Panc1 (cell line): Measurements from ENCODE around the gene OTOGL. TPM values are rescaled to one million over a fixed set of nuclear protein-coding genes. Genes with fewer than 3 reads are reported as not detected.

Experiments
- ATAC-seq: fragments of 200-7000 bp; cut with Tn5 transposase; 2 replicates; pipeline ENCODE4 v1.9.1; 2020; ENCODE audit warnings: mild to moderate bottlenecking, moderate library complexity
- BruUV-seq: library from RNA; stranded (reverse); fragments of 400-500 nt; replicated peaks from 2 replicates; lab custom pipeline; 2021; lab: Mats Ljungman, UMichigan
- CTCF ChIA-PET: fragments of 300-600 bp; sonication (Branson Sonifier 250); formaldehyde crosslinking; loops from one replicate; lab custom pipeline; 2022; ENCODE audit warnings: antibody characterized with exemption; lab: Charles Lee
- POLR2A ChIA-PET: fragments of 300-600 bp; sonication (Branson Sonifier 250); formaldehyde crosslinking; loops from one replicate; lab custom pipeline; 2022; ENCODE audit warnings: antibody characterized with exemption; lab: Charles Lee
- DNase-seq: peaks from one replicate; pipeline ENCODE4 v3.0.0-alpha.2; 2010; ENCODE audit warnings: low read depth, low spot score
- H3K27ac ChIP-seq: 2 replicates; pipeline ENCODE4 v1.5.1; 2011; ENCODE audit warnings: mild to moderate bottlenecking, low read length, inconsistent platforms
- H3K27me3 ChIP-seq: fragments of 200-500 bp; sonication (Bioruptor generic); 2 replicates; pipeline ENCODE4 v1.6.0; 2014; ENCODE audit warnings: low read length, inconsistent platforms; ENCODE audit not compliant: control insufficient read depth, insufficient read depth
- H3K36me3 ChIP-seq: fragments of 200-500 bp; sonication (Bioruptor generic); 2 replicates; pipeline ENCODE4 v1.5.1; 2014; ENCODE audit warnings: inconsistent platforms, mild to moderate bottlenecking, low read length, moderate library complexity; ENCODE audit not compliant: control insufficient read depth, insufficient read depth
- H3K4me1 ChIP-seq: 2 replicates; pipeline ENCODE4 v1.5.1; 2011; ENCODE audit warnings: inconsistent platforms, mild to moderate bottlenecking, low read length, moderate library complexity; ENCODE audit not compliant: control insufficient read depth, insufficient read depth
- H3K4me3 ChIP-seq, 2 experiments: 2 replicates each; pipeline ENCODE4 v1.5.1; 2011 to 2012; ENCODE audit warnings: low read depth in 2 of 2, low read length in 2 of 2, mild to moderate bottlenecking in 2 of 2, inconsistent platforms in 1 of 2, moderate library complexity in 1 of 2
- H3K9me3 ChIP-seq: fragments of 200-500 bp; sonication (Bioruptor generic); 2 replicates; pipeline ENCODE4 v1.5.1; 2014; ENCODE audit warnings: low read depth, mild to moderate bottlenecking, inconsistent platforms, low read length, moderate library complexity; ENCODE audit not compliant: control insufficient read depth, insufficient read depth
- POLR2AphosphoS5 ChIP-seq: IDR thresholded peaks from 2 replicates; pipeline ENCODE4 v1.6.1; 2012; ENCODE audit warnings: mild to moderate bottlenecking, low read depth, low read length, moderate library complexity
- REST ChIP-seq, 2 experiments: IDR thresholded peaks; 2 replicates each; pipeline ENCODE4 v1.6.1; 2011 to 2012; ENCODE audit warnings: low read depth in 2 of 2, control low read depth in 1 of 2, low read length in 1 of 2, mild to moderate bottlenecking in 1 of 2, moderate library complexity in 1 of 2; ENCODE audit not compliant: insufficient read depth in 1 of 2
- SIN3A ChIP-seq: IDR thresholded peaks from 2 replicates; pipeline ENCODE4 v1.6.1; 2012; ENCODE audit warnings: low read depth, mild to moderate bottlenecking, low read length, moderate library complexity, borderline replicate concordance; ENCODE audit not compliant: insufficient read depth
- TCF7L2 ChIP-seq: IDR thresholded peaks from 2 replicates; pipeline ENCODE4 v1.6.1; 2011; ENCODE audit warnings: mild to moderate bottlenecking, low read depth, low read length, inconsistent platforms
- in situ Hi-C: cut with HindIII; loops from 2 replicates; pipeline ENCODE4 v1.10.0; 2016; ENCODE audit warnings: low sequenced_read_pairs, low pct_unique_long_range_greater_than_20kb
- intact Hi-C: fragments of 100-400 bp; cut with micrococcal nuclease; formaldehyde crosslinking; loops from one replicate; pipeline ENCODE4 v1.10.0; 2022; ENCODE audit not compliant: unreplicated experiment
- total RNA-seq: library from RNA; stranded (reverse); gene quantifications from one replicate; pipeline ENCODE4 v1.2.1, GENCODE V29; 2021; ENCODE audit not compliant: unreplicated experiment
- TF ChIP-seq, protein P1 (sequence below): fragments of 450-650 bp; IDR thresholded peaks from 2 replicates; pipeline ENCODE4 v1.5.1; 2017; ENCODE audit warnings: mild to moderate bottlenecking

The OTOGL gene
- total RNA-seq, 1 experiment from 2014 or later = not detected

DNA sequence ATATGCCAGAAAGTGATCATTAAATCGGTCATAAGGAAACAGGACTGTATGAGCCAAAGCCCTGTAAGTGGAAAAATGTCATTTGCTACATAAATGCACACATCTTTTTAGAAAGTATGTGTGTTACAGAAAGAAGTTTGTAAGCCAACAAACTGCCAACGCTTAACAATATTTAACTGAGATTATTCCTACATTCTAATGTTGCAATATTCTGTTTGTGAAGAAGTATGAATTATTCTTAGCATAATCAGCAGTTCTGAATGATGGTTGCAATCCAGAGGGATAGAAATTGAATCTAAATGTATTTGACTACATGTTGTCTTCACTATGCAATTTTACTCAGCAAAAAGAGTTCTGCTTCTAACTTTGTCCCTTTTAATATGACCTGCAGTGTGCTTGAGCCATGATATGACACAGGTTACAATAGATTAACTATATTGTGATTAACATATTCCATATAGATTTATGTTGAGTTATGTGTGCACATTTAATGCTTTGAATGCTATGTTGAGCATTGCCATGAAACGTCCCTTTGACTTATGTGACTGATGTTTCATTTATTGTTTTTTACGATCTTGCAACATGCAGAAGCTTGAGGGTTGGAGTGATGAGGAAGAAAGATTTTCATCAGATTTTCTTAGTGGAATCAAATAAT lies 277.9 kb downstream of the OTOGL start:
- no TSS peak for BruUV-seq
- in situ Hi-C loops = no loop called here
- no peak overlapping the region for H3K27ac ChIP-seq
- TF ChIP-seq SIN3A (no peak), REST (IDR thresholded peaks at IDR 0.05; ENCODE audit: insufficient read depth in 1 of 2, low read depth in 2 of 2, low read length in 1 of 2) (no peak), POLR2AphosphoS5 (no peak), TCF7L2 (no peak)
- TF ChIP-seq, protein P1, sequence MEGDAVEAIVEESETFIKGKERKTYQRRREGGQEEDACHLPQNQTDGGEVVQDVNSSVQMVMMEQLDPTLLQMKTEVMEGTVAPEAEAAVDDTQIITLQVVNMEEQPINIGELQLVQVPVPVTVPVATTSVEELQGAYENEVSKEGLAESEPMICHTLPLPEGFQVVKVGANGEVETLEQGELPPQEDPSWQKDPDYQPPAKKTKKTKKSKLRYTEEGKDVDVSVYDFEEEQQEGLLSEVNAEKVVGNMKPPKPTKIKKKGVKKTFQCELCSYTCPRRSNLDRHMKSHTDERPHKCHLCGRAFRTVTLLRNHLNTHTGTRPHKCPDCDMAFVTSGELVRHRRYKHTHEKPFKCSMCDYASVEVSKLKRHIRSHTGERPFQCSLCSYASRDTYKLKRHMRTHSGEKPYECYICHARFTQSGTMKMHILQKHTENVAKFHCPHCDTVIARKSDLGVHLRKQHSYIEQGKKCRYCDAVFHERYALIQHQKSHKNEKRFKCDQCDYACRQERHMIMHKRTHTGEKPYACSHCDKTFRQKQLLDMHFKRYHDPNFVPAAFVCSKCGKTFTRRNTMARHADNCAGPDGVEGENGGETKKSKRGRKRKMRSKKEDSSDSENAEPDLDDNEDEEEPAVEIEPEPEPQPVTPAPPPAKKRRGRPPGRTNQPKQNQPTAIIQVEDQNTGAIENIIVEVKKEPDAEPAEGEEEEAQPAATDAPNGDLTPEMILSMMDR = no peak
- H3K9me3 ChIP-seq = no peaks in the 10 kb centered on the region
- ChIA-PET POLR2A (no interaction called here), CTCF (no interaction called here)
- H3K4me3 ChIP-seq = no peak overlapping the region
- H3K4me1 ChIP-seq = no peaks in the 10 kb centered on the region
- no peaks in the 10 kb centered on the region for H3K36me3 ChIP-seq
- ATAC-seq = no peak
- no peaks in the 10 kb centered on the region for H3K27me3 ChIP-seq
- no peak for DNase-seq
- intact Hi-C loops = no loop called here

DNA sequence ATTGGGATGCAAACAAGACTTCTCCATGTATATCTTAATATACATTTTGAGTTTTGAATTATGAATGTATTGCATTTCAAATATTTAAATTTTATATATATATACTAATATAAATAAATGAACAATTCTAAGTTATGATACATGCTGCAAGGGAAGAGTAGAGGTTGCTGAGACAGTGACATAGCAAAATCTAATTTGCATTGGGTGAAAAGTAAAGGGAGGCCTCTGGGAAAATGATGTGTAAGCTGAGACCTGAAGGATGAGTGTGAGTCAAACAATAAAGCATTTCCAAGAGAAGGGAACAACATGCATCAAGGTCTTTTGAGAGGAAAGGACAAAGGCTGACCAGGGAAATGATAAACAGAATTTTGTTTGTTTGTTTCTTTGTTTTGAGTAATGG lies 281.8 kb downstream of the OTOGL start:
- CTCF ChIA-PET = no interaction called here
- Histone ChIP-seq H3K4me3 (no peak overlapping the region), H3K27me3 (no peaks in the 10 kb centered on the region), H3K4me1 (no peaks in the 10 kb centered on the region), H3K36me3 (no peaks in the 10 kb centered on the region), H3K9me3 (no peaks in the 10 kb centered on the region), H3K27ac (no peak overlapping the region)
- no peak for TF ChIP-seq TCF7L2
- TF ChIP-seq POLR2AphosphoS5 = no peak
- BruUV-seq = no TSS peak
- no peak for ATAC-seq
- no peak for DNase-seq
- intact Hi-C loops (no loop called here), in situ Hi-C loops (no loop called here)
- POLR2A ChIA-PET = no interaction called here

- BruUV-seq = no TSS peak
- Histone ChIP-seq H3K27ac (no peak overlapping the region), H3K36me3 (no peaks in the 10 kb centered on the region), H3K27me3 (no peaks in the 10 kb centered on the region), H3K9me3 (no peaks in the 10 kb centered on the region), H3K4me1 (no peaks in the 10 kb centered on the region), H3K4me3 (no peak overlapping the region)
- intact Hi-C loops = no loop called here
- TF ChIP-seq TCF7L2 (no peak), SIN3A (no peak), REST (IDR thresholded peaks at IDR 0.05; ENCODE audit: insufficient read depth in 1 of 2, low read depth in 2 of 2, low read length in 1 of 2) (no peak), POLR2AphosphoS5 (no peak)
- TF ChIP-seq, protein P1 = no peak
- DNase-seq = no peak
- in situ Hi-C loops = no loop called here
- no peak for ATAC-seq
- POLR2A ChIA-PET = no interaction called here
- CTCF ChIA-PET = no interaction called here
Measured at GRCh38 chr12:80382254-80382653, 282.9 kb downstream of the OTOGL start.
